IPS DF 6.9 (cell line): ENCODE measurements around the gene EVA1B.

ENCODE experiments used
- DNase-seq: peaks from one replicate; pipeline ENCODE4 v3.0.0-alpha.2; 2013; ENCODE audit warnings: low read depth, low spot score
- H3K27ac ChIP-seq: one replicate; pipeline ENCODE4 v1.5.1; 2013; ENCODE audit warnings: low read length, control low read depth
- H3K27me3 ChIP-seq: 2 replicates; pipeline ENCODE4 v1.6.1; 2013; ENCODE audit warnings: mild to moderate bottlenecking, low read length; ENCODE audit not compliant: control insufficient read depth, insufficient read depth
- H3K36me3 ChIP-seq: 2 replicates; pipeline ENCODE4 v1.6.1; 2013; ENCODE audit warnings: low read length; ENCODE audit not compliant: control insufficient read depth, insufficient read depth
- H3K4me1 ChIP-seq: 2 replicates; pipeline ENCODE4 v1.6.1; 2013; ENCODE audit warnings: low read length; ENCODE audit not compliant: control insufficient read depth, insufficient read depth
- H3K4me3 ChIP-seq: 2 replicates; pipeline ENCODE4 v1.5.1; 2013; ENCODE audit warnings: mild to moderate bottlenecking, low read length
- H3K9me3 ChIP-seq: 2 replicates; pipeline ENCODE4 v1.6.1; 2013; ENCODE audit warnings: low read length, inconsistent platforms; ENCODE audit not compliant: control insufficient read depth, insufficient read depth
- WGBS: extraction: QIAGEN DNeasy Blood & Tissue Kit; methylation state at CpG from one replicate; pipeline ENCODE4 v1.1.7; 2013; ENCODE audit warnings: mixed read lengths, missing lambda C conversion rate; ENCODE audit not compliant: insufficient read length, insufficient coverage; 5-methylcytosine and 5-hydroxymethylcytosine counted together

The EVA1B gene

GRCh38 chr1:36358514-36359084, 35.2 kb upstream of the EVA1B start:
- no CpG with 5 or more reads among the region's 13 CpGs for WGBS
- no peak for DNase-seq
- H3K27me3 ChIP-seq = no peaks in the 10 kb centered on the region
- H3K4me1 ChIP-seq = no peaks in the 10 kb centered on the region
- H3K36me3 ChIP-seq = peaks cover 11% of the 10 kb centered on the region
- H3K27ac ChIP-seq = no peak overlapping the region
- H3K4me3 ChIP-seq = no peak overlapping the region
- no peaks in the 10 kb centered on the region for H3K9me3 ChIP-seq

GRCh38 chr1:36355811-36356210, 32.4 kb upstream of the EVA1B start:
- Histone ChIP-seq H3K27me3 (no peaks in the 10 kb centered on the region), H3K9me3 (no peaks in the 10 kb centered on the region), H3K36me3 (peaks cover 11% of the 10 kb centered on the region), H3K4me1 (peaks cover 2% of the 10 kb centered on the region; the same call in 1 of the 2 replicates), H3K27ac (no peak overlapping the region), H3K4me3 (no peak overlapping the region)
- DNase-seq = no peak
- no CpG with 5 or more reads among the region's 4 CpGs for WGBS

- WGBS = no CpG with 5 or more reads among the region's 11 CpGs
- DNase-seq = no peak
- H3K4me3 ChIP-seq = no peak overlapping the region
- H3K36me3 ChIP-seq = peaks cover 11% of the 10 kb centered on the region
- no peak overlapping the region for H3K27ac ChIP-seq
- no peaks in the 10 kb centered on the region for H3K9me3 ChIP-seq
- no peaks in the 10 kb centered on the region for H3K27me3 ChIP-seq
- peaks cover 2% of the 10 kb centered on the region; the same call in 1 of the 2 replicates for H3K4me1 ChIP-seq
These were observed 31.0 kb upstream of the EVA1B start for GRCh38 chr1:36354486-36354885.

GRCh38 chr1:36352910-36353878, 29.7 kb upstream of the EVA1B start:
- Histone ChIP-seq H3K4me1 (peaks cover 2% of the 10 kb centered on the region; the same call in 1 of the 2 replicates), H3K36me3 (peaks cover 14% of the 10 kb centered on the region), H3K9me3 (no peaks in the 10 kb centered on the region), H3K27me3 (no peaks in the 10 kb centered on the region), H3K27ac (no peak overlapping the region), H3K4me3 (no peak overlapping the region)
- no CpG with 5 or more reads among the region's 15 CpGs for WGBS
- DNase-seq = no peak

GRCh38 chr1:36352125-36352909, 28.9 kb upstream of the EVA1B start:
- no CpG with 5 or more reads among the region's 13 CpGs for WGBS
- H3K36me3 ChIP-seq = peaks cover 14% of the 10 kb centered on the region

GRCh38 chr1:36351227-36351977, 28.0 kb upstream of the EVA1B start:
- no peak overlapping the region for H3K27ac ChIP-seq
- H3K27me3 ChIP-seq = no peaks in the 10 kb centered on the region
- DNase-seq = no peak
- H3K4me3 ChIP-seq = no peak overlapping the region
- peaks cover 2% of the 10 kb centered on the region; the same call in 1 of the 2 replicates for H3K4me1 ChIP-seq
- no peaks in the 10 kb centered on the region for H3K9me3 ChIP-seq
- no CpG with 5 or more reads among the region's 14 CpGs for WGBS
- H3K36me3 ChIP-seq = peaks cover 16% of the 10 kb centered on the region

More at GRCh38 chr1:36352125-36352909, 28.9 kb upstream of the EVA1B start:
- peaks cover 2% of the 10 kb centered on the region; the same call in 1 of the 2 replicates for H3K4me1 ChIP-seq
- DNase-seq = no peak
- no peaks in the 10 kb centered on the region for H3K9me3 ChIP-seq
- H3K27me3 ChIP-seq = no peaks in the 10 kb centered on the region
- H3K4me3 ChIP-seq = no peak overlapping the region
- no peak overlapping the region for H3K27ac ChIP-seq

GRCh38 chr1:36350659-36351226, 27.3 kb upstream of the EVA1B start:
- H3K27me3 ChIP-seq = no peaks in the 10 kb centered on the region
- WGBS = no CpG with 5 or more reads among the region's 13 CpGs
- no peaks in the 10 kb centered on the region for H3K9me3 ChIP-seq
- peaks cover 16% of the 10 kb centered on the region for H3K36me3 ChIP-seq
- H3K27ac ChIP-seq = no peak overlapping the region
- H3K4me1 ChIP-seq = peaks cover 2% of the 10 kb centered on the region; the same call in 1 of the 2 replicates
- no peak for DNase-seq
- H3K4me3 ChIP-seq = no peak overlapping the region

GRCh38 chr1:36349839-36350238, 26.4 kb upstream of the EVA1B start:
- Histone ChIP-seq H3K27ac (no peak overlapping the region), H3K27me3 (no peaks in the 10 kb centered on the region), H3K4me3 (no peak overlapping the region; the same call in 1 of the 2 replicates), H3K36me3 (peaks cover 19% of the 10 kb centered on the region), H3K4me1 (peaks cover 2% of the 10 kb centered on the region; the same call in 1 of the 2 replicates), H3K9me3 (no peaks in the 10 kb centered on the region)
- WGBS = no CpG with 5 or more reads among the region's 16 CpGs
- DNase-seq = no peak

GRCh38 chr1:36349241-36349671, 25.8 kb upstream of the EVA1B start:
- peaks cover 15% of the 10 kb centered on the region for H3K36me3 ChIP-seq
- WGBS = no CpG with 5 or more reads among the region's 7 CpGs
- H3K4me1 ChIP-seq = peaks cover 2% of the 10 kb centered on the region; the same call in 1 of the 2 replicates
- no peak overlapping the region for H3K27ac ChIP-seq
- DNase-seq = no peak
- no peaks in the 10 kb centered on the region for H3K27me3 ChIP-seq
- no peak overlapping the region for H3K4me3 ChIP-seq
- no peaks in the 10 kb centered on the region for H3K9me3 ChIP-seq
